Erythroblast (primary cell): Measurements from ENCODE around the gene DHRSX.

Source experiments
- GATA1 ChIP-seq: IDR thresholded peaks from 2 replicates; pipeline ENCODE4 v1.6.1; 2011; ENCODE audit warnings: low read depth, mild to moderate bottlenecking, control low read depth, low read length, moderate library complexity
- POLR2A ChIP-seq: IDR thresholded peaks from 2 replicates; pipeline ENCODE4 v1.6.1; 2011; ENCODE audit warnings: mild to moderate bottlenecking, low read length

- TF ChIP-seq POLR2A (no peak), GATA1 (no peak)
Observed at GRCh38 chrX:2264179-2265030, 236.4 kb downstream of the DHRSX start.
